Amniotic stem cell (primary cell): Measurements from ENCODE around the gene CD79A.
A peak's percentile ranks its signal among the peaks of the same experiment; 100 is the strongest.

ENCODE experiments used
- DNase-seq: peaks from one replicate; lab custom pipeline; 2025; lab: John Stamatoyannopoulos, UW

CD79A gene

DNA sequence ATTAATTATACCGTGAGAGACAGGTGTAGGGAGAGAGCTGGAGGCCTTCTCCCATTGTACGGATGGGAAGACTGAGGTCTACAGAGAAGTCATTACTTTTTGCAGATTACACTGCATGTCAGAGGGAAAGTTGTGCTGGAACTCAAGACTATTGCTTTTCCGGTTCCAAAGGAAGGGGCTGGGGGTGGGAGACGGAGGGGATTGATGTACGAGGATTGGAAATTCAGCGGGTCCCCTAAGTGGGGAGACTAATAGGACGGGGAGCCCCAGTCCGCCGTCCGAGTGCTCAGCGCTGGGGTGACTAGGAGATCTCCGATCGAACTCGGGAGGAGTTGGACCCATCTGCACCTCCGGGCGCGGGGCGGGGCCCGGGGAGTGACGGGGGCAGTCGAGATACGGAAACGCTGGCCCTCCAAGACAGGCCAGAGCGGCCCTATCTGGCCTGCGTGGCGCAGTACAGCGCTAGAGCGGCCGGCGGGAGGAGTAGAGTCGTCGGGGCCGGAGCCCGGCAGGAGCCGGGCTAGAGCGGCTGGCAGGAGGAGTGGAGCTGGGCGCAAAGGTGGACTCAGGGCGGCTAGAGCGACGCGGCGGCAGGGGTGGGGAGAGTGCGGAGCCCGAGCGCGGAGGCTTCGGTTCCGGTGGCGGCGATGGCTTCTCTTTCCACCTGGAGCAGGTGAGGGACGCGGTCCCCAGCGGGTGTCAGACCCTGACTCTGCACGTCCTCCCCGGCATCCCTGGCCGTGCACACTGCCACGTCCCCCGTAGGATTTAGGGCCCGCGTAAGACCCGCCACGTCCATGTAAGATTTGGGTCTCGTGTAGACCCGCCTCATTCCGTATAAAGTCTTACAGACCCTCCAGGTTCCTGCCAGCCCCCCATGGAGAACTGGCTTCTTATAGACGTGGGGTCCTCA, 7.0 kb downstream of the CD79A start:
- DNase-seq, result peak; percentile 94

DNA sequence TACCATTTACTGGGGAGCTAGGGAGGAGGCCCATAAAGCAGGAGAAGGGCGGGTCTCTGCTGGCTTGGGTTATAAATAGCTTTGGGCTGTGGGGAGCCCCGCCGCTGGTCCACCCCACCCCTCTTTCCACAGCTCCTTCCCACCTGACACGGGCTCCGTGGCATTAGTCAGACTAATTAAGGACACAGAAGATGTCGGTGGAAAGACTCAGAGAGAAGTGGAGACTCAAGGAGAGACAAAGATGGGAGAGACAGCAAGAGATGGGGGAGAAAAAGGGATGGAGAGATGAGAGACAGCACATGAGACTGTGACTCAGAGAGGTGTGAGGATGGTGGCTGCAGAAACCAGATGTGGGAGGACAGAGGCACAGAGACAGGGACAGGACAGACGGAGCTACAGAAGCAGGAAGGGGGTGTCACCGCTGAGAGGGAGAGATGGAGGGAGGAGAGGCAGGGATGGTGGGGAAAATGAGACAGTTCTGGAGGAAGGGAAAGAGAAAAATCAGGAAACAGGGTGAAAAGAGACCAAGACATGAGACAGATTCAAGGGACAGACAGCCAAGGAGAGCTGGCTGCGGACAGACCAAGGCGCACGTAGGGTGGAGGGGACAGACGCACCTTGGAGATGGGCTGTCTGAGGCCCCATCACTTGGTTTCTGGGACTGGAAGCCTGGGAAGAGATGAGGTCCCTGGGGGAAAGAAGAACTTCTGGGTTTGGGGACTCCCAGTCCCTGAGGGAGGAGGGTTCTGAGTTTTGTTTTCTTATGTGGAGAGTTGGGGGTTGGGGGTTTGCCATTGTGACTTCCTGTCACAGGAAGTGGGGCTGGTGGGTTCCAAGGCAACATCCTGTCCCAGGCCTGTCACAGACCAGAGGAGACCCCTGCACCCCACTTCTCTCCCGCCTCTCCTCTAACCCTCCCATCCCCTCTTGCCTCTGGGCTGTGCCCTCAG, 10.0 kb downstream of the CD79A start:
- no peak for DNase-seq

DNA sequence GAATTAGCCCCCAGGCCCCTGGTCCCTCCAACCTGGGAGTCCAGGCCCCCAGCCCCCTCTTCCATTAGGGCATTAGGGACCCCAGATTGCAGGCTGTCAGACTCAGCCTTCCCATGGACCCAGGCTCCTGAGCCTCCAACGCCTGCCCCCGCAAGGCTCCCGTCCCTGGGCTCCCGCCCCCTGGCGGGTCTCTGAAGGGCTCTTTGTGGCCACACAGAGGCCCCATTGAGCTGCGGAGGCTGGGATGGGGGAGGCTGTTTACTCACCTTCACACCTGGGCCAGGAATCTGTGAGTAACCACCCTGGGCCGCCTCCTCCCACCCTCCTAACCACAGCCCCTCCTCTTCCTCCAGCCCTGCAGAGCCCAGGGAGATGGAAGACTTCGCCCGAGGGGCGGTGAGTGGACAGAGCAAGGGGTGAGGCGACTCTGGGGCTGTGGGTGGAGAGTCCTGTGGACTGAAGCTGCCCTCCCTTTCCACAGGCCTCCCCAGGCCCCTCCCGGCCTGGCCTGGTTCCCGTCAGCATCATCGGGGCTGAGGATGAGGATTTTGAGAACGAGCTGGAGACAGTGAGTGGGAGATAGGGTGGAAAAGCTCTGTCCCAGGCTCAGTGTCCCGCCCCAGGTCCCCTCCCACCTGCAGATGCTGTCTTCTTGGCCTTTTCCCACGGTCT, 10.8 kb downstream of the CD79A start:
- no peak for DNase-seq

DNA sequence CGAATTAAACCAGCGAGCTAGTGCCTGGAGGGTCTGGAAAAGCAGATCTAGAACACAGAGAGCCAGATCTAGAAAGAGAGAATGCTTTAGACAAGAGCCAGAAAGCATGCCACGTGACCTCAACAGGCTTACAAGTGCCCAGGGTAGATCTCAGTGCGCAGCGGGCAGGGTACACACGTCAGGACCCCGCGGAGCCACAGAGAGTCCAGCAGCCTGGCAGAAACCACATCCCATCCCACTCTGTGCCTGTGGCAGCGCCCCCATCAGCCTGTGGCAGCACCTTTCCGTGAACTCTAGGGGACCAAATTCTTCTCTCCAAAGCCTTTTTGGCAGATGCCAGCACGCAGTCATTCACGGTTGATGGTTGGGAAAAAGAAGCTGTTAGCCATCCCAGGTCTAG, 11.8 kb downstream of the CD79A start:
- DNase-seq, result no peak

DNA sequence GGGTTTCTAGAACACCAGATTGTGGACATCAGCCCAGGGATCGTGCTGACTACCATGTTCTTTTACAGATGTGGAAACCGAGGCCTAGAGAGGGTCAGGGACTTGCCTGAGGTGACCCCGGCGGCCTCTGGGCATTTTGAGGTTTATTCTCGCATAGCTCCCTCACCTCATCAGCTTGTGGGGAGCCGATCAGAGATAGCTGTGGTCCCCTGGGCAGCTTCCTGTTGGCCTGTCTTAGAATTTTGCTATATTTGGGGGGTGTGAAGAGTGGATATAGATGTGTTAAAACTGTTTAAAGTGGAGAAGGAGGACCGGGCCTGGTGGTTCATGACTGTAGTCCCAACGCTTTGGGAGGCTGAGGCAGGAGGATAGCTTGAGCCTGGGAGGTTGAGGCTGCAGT, 12.8 kb downstream of the CD79A start:
- DNase-seq, result no peak

DNA sequence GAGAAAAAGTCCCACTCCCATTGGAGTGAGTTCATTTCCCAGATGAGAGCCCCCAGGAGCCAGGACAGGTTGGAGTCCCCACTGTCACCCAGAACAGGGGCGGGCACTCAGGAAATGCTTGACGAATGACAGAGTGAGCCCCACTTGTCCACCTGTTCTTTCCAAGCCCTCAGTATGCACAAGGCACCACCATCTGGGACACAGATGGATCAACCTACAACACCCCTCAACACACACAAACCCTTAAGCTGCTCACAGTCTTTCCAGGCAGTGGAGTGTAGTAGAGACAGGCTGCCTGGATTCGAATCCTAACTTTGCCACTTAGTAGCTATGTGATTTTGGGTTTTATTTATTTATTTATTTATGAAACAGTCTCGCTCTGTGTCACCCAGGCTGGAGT, 13.9 kb downstream of the CD79A start:
- no peak for DNase-seq

DNA sequence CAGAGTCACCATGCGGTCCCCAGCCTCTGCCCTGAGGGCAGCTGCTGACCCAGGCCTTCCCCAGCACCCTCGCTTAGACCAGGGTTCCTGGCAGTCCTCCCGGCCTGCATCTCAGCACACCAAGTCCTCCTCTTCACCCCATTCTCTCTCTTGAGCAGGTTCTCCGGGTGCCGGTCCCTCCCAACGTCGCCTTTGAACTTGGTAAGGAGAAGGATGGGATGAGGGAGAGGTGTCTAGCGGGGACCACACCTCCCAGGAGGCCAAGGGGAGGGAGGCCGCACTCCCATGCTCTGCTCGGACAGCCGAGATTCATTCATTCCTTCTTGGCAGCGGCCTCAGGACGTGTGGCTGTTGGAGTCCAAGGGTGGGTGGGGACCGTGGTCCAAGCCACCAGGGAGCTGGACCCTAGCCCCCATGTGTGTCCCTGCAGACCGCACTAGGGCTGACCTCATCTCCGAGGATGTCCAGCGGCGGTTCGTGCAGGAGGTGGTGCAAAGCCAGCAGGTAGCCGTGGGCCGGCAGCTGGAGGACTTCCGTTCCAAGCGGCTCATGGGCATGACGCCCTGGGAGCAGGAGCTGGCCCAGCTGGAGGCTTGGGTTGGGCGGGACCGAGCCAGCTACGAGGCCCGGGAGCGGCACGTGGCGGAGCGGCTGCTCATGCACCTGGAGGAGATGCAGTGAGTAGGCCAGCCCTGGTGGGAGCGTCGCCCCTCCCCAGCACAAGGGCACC, 15.3 kb downstream of the CD79A start:
- DNase-seq, result no peak

DNA sequence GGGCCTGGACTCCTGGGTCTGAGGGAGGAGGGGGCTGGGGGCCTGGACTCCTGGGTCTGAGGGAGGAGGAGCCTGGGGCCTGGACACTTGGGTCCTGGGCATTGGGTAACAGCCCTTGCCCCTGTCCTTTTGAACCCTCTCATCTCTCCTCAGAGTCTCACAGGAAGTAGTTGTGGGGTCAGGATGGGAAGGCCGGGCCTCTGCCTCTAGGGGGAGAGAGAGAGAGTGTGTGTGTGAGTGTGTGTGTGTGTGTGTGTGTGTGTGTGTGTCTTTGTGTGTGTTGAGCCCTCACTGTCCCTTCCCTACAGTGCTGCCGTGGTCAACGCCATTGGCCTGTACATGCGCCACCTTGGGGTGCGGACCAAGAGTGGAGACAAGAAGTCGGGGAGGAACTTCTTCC, 16.8 kb downstream of the CD79A start:
- DNase-seq, result no peak

DNA sequence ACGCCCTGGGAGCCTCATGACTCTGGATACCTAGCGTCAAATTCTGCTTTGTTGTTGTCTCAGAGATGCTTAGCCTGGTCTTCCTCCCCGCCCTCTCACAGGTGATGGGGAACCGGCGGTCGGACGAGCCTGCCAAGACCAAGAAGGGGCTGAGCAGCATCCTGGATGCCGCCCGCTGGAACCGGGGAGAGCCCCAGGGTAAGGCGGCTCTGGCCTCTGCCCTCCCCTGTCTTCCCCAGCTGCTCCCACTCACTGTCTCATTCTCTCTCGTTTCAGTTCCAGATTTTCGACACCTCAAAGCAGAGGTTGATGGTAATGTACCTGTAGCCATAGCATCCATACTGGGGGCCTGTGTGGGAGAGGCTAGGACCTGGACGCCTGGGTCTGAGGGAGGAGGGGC, 17.3 kb downstream of the CD79A start:
- DNase-seq, result no peak

DNA sequence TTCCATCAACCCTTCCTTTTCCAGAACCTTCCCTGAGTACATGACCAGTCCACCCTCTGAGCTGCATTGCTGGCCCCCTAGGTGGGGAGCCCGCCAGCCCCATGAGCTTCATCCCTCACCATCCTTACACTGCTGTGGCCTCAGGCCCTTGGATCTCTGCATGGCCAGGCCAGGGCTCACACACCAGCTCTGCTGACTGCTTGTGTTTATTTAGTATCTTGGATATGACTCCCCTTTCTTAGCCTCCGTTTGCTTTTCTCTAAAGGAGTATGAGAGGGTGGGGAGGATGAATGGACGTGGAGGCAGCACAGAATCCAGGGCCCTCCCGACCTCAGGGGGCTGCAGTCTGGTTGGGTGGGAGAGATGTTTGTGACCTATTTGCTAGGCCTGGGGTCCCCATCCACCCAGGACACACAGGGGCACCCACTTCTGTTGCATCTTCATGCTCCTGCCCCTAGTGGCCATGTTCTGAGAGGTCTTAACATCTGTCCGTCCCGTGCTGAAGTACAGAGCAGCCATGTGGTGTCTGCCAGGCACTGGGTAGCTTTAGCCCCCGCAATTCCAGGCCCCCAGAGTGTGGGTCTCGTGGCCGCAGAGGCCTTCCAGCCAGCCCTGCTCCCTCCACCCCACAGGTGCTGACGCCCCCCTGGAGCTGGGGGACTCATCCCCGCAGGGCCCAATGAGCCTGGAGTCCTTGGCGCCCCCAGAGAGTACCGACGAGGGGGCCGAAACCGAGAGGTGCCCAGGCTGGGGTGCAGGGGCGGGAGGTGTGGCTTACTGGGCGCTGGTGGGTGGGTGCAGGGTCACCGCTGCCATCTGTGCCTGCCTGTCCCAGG, 18.9 kb downstream of the CD79A start:
- DNase-seq, result no peak

DNA sequence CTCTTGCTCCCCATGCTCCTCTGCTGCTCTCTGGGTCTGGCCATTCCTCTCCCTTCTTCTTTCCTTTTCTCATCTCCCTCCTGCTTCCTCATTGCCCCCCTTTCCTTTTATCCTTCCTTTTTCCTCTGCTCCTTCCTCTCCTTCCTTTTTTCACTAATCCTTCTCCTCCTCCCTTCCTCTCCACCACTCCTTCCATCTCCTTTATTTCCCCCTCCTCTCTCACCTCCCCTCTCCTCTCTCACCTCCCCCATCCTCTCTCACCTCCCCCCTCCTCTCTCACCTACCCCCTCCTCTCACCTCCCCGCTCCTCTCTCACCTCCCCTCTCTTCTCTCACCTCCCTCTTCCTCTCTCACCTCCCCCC, 19.5 kb downstream of the CD79A start:
- no peak for DNase-seq

DNA sequence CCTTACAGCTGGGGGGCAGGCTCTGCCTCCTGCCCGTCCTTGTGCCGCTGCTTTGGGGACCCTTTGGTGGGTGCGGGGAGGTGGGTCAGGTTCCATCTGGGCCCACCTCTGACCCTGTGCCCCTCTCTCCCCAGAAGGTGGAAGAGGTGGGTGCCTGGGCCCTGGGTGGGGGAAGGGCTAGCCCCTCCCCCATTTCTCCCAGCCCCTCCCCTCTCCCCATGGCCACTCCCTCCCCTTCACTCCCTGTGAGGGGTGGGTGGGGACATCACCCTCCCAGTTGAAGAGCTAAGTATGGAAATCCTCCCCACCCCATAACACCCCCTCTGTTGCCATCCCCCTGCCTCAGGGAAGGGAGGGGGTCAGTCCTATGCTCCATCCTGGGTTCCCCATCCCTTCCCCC, 20.1 kb downstream of the CD79A start:
- no peak for DNase-seq

DNA sequence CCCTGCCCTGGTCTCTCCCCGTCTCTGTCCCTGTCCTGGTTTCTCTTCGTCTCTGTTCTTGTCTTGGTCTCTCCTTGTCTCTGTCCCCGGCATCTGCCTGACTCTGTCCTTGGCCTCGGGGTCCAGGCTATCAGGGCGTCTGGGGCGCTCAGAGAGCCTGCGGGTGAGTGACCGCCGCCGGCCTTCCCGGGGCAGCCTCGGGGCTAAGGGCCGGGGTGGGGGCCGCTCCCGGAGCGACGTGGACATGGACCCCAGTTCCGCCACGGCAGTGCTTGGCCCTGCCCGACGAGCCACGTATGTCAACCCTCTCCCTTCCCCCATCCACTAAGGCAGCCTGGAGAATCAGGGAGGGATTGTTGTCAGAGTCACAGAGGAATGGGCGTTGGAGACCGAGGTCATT, 20.7 kb downstream of the CD79A start:
- no peak for DNase-seq

DNA sequence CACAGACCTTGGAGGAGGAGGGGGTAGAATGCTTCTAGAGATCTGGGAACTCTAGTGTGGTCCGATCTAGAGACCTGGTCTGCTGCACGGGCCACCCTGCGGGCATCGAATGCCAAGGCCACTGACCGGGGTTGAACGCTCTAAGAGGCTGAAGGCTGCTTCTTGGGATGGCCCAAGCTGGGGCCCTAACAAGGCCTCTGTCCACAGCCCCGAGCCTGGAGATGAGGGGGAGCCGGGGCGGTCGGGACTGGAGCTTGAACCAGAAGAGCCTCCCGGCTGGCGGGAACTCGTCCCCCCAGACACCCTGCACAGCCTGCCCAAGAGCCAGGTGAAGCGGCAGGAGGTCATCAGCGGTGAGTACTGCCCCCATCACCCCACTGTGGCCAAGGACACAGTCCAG, 21.2 kb downstream of the CD79A start:
- DNase-seq, result no peak

DNA sequence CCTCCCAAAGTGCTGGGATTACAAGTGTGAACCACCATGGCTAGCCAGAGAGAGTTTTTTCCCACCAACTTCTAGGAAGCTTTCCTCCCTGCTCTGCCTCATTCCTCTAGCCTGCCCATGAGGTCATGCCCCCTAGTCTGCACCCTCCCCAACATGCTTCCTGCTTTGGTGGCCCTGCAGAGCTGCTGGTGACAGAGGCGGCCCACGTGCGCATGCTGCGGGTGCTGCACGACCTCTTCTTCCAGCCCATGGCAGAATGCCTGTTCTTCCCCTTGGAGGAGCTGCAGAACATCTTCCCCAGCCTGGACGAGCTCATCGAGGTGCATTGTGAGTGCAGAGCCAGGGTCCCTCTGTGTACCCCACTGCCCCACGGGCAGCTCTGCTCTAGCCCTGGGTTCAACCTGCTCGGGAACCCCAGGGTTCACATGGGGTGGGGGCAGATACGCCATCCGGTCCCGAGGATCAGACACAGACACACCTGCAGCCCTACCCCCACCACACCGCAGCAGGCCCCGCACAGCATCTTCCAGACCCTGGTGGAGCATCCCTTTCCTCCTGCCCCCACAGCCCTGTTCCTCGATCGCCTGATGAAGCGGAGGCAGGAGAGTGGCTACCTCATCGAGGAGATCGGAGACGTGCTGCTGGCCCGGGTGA, 24.8 kb downstream of the CD79A start:
- no peak for DNase-seq

DNA sequence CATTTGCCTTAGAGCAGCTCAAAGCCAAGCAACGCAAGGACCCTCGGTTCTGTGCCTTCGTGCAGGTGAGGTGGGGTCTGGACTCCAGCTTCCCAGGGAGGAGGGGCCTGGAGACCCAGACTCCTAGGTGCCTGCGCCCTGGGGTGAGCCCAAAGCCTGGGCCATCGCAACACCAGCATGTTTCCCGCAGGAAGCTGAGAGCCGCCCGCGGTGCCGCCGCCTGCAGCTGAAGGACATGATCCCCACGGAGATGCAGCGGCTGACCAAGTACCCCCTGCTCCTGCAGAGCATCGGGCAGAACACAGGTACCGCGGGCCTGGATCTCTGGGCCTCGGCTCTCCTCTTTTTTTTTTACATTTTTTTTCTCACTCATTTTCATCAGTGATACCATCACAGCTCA, 25.5 kb downstream of the CD79A start:
- DNase-seq, result no peak

DNA sequence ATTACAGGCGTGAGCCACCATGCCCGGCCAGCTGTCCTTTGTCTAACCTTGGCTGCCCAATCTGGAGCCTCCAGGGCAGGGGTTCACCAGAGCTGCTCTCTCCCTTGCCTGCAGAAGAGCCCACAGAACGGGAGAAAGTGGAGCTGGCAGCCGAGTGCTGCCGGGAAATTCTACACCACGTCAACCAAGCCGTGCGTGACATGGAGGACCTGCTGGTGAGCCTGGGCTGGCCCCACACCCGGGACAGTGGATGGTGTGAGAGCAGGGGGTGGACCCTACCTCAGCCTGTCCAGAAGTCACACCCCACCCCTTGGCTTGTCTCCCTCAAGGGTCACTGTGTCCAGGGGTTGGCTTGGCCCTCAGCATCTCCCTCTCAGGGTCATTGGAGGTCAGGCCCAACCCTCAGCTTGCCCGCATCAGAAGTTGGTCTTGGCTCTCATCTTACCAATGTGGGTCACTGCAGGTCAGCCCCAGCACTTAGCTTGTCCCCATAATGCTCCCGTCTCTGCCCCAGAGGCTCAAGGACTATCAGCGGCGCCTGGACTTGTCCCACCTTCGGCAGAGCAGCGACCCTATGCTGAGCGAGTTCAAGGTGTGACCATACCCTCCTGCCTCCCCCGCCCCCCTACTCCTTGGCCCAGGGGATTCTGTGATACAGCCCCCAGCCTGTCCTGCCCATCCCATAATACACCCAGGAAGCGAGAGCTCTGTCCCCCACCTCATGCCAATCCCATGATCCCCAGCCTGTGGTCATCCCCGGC, 26.3 kb downstream of the CD79A start:
- DNase-seq, result no peak

DNA sequence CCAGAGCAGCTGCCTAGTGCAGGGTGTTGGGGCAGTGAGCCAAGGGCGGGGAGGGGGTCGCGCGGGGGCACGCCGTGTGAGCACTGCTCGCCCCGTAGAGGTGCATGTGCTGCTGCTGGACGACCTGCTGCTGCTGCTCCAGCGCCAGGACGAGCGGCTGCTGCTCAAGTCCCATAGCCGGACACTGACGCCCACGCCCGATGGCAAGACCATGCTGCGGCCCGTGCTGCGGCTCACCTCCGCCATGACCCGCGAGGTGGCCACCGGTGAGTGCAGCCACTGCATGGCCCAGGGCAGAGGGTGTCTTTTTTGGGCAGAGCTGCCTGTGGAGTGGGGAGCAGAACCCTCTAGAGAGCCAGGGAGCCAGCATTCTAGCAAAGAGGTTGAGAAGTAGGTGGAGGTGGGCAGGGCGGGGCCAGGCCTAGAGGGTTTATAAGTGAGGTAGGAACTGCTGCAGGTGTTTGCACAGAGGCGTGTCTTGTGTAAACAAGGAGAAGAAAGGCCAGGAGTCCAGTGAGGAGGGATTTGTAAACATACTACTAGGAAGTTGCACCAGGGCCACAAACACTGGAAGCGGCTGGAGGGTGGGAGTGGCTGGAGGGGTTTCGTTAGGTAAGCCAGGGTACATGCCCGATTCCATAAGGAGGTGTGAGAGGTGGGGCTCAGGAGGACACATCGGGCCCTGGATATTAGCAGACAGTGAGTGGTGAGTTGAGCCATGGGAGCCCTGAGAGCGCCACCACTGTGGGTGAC, 27.2 kb downstream of the CD79A start:
- no peak for DNase-seq
